ENCODE measurements around the gene FRMPD1. TPM values are rescaled to one million over a fixed set of nuclear protein-coding genes. Genes with fewer than 3 reads are reported as not detected.

FRMPD1 gene
- total and polyA plus RNA-seq, 8 donors = 0.16 to 1.5 (median 0.53) TPM

DNA sequence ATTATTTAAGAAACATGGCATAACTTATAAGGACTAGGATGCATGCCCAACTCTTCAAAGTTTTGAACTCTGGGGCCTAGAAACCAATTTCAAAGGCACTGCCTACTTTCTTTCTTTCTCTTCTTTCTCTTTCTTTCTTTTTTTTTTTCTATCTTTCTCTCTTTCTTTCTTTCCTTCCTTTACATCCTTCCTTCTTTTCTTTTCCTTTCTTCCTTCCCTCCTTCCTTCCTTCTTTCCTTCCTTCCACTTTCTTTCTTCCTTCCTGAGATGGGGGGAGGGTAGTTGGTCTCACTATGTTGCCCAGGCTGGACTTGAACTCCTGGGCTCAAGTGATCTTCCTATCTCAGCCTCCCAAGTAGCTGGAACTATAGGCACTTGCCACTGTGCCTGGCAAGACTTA is 42.5 kb upstream of the FRMPD1 start:
- DNase-seq = no peak
- ATAC-seq = no peak
- FAIRE-seq = no peak
- Histone ChIP-seq H3K36me3 (no peaks in the 10 kb centered on the region), H3K4me1 (peaks cover 0 to 4% (median 0%) of the 10 kb centered on the region in 3 donors), H3K9me3 (no peaks in the 10 kb centered on the region), H3K27me3 (no peaks in the 10 kb centered on the region), H3K4me3 (no peak overlapping the region), H3K27ac (no peak overlapping the region)
- TF ChIP-seq, protein P1, sequence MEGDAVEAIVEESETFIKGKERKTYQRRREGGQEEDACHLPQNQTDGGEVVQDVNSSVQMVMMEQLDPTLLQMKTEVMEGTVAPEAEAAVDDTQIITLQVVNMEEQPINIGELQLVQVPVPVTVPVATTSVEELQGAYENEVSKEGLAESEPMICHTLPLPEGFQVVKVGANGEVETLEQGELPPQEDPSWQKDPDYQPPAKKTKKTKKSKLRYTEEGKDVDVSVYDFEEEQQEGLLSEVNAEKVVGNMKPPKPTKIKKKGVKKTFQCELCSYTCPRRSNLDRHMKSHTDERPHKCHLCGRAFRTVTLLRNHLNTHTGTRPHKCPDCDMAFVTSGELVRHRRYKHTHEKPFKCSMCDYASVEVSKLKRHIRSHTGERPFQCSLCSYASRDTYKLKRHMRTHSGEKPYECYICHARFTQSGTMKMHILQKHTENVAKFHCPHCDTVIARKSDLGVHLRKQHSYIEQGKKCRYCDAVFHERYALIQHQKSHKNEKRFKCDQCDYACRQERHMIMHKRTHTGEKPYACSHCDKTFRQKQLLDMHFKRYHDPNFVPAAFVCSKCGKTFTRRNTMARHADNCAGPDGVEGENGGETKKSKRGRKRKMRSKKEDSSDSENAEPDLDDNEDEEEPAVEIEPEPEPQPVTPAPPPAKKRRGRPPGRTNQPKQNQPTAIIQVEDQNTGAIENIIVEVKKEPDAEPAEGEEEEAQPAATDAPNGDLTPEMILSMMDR (IDR thresholded peaks at IDR 0.05) = no peak
- intact Hi-C loops (cut with DNase I) = loop anchor here in 1 of 3 donors (10.0 kb wide), 1 partner anchor 57 kb away; no protein-coding TSS in a partner anchor

DNA sequence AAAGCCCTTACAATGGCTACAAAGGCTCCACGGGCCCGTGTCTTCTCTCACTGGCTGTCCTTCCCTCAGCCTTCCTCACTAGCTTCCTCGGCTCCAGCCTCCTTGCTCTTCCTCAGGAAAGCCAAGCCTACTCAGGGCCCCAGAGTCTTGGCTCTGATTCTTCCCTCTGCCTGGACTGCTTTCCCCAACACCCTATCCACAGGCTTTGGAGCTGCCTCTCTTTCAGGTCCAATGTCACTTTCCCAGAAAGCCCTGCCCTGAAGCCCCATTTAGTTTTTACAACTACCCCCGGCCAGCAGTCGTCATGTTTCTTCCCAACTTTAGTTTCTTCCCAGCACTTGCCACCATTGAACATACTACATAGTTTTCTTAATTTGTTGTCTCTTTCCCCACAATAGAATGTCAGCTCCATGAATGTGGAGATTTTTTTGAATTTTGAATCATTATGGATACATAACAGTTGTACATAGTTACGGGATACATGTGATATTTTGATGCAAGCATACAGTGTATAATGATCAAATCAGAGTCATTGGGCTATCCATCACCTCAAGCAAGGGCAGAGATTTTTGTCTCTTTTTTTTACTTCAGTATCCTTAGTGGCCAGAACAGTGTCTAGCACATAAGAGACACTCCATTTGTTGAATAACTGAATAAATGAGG is 40.9 kb upstream of the FRMPD1 start:
- FAIRE-seq (no peak), DNase-seq (no peak), ATAC-seq (no peak)
- Histone ChIP-seq H3K27me3 (no peaks in the 10 kb centered on the region), H3K27ac (no peak overlapping the region), H3K4me1 (no peaks in the 10 kb centered on the region), H3K4me3 (no peak overlapping the region), H3K9me3 (no peaks in the 10 kb centered on the region), H3K36me3 (no peaks in the 10 kb centered on the region)
- 59 to 76% methylated on average over 6 of the region's 6 CpGs for WGBS, 2 donors
- TF ChIP-seq, protein P1 (IDR thresholded peaks at IDR 0.05) = no peak
- intact Hi-C loops (cut with DNase I) = loop anchor here in 1 of 3 donors (10.0 kb wide), 1 partner anchor 55 kb away; no protein-coding TSS in a partner anchor

DNA sequence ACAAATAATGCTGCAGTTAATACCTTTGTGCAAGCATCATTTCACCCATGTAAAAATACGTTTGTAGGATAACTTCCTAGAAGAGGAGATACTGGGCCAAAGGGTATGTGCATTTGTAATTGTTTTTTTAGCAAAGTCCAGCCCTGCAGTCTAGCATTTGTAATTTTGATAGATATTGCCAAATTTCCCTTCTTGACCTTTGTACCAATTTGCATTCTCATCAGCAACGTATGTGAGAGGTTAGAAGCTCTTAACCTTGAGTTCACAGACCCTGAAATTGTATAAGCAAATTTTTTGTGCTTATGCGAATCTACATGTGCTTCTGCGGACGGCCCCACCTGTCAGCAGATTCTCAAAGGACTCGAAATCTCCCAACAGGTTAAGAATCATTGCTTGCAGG is 39.7 kb upstream of the FRMPD1 start:
- 63 to 68% methylated on average over 6 of the region's 6 CpGs for WGBS, 2 donors
- Histone ChIP-seq H3K4me1 (no peaks in the 10 kb centered on the region), H3K9me3 (no peaks in the 10 kb centered on the region), H3K27ac (no peak overlapping the region), H3K36me3 (no peaks in the 10 kb centered on the region), H3K27me3 (no peaks in the 10 kb centered on the region), H3K4me3 (no peak overlapping the region)
- TF ChIP-seq, protein P1 (IDR thresholded peaks at IDR 0.05) = no peak
- no peak for FAIRE-seq
- DNase-seq = no peak
- intact Hi-C loops (cut with DNase I) = no loop called here
- no peak for ATAC-seq

DNA sequence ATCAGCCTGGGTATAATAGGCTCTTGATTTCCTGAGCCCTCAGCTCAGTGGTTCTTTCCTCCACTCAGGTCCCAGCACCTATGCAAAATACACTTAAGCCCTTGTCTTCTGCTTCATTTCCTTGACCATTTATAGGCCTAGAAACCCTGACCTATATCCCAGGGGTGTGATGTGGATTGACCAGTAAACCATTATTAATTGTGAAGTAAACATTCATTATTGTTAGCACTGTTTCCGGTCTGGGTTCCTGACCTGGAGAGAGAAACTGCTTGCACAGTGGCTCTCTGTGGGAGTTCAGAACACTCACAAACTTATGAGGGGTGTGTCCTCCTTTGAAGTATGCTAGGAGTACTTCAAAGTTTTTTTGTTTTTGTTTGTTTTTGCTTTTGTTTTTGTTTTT is 38.8 kb upstream of the FRMPD1 start:
- no peaks in the 10 kb centered on the region for H3K9me3 ChIP-seq
- H3K27me3 ChIP-seq = no peaks in the 10 kb centered on the region
- no peak for DNase-seq
- TF ChIP-seq, protein P1 (IDR thresholded peaks at IDR 0.05) = no peak
- no peak overlapping the region for H3K4me3 ChIP-seq
- H3K4me1 ChIP-seq = no peaks in the 10 kb centered on the region
- FAIRE-seq = no peak
- H3K36me3 ChIP-seq = no peaks in the 10 kb centered on the region
- no peak overlapping the region for H3K27ac ChIP-seq
- WGBS, 2 donors = 74 to 78% methylated on average over 1 of the region's 1 CpG
- intact Hi-C loops (cut with DNase I) = no loop called here
- ATAC-seq = no peak

DNA sequence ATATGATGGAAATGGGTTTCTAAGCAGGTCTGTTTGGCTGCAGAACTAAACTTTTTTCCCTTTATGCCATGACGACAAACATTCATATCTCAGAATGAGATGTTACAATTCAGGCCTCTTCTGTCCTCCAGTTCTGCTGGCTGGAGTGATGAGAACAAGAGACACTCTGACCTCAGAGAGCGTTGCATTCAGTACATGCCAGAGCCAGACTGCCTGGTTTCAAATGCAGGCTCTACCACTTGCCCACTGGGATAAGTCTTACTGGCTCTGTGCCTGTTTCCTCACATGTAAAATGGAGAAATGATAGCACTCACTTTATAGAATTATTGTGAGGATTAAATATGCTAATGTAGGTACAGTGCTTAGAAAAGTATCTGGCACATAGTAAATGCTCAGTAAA is 33.6 kb upstream of the FRMPD1 start:
- no peaks in the 10 kb centered on the region for H3K36me3 ChIP-seq
- 76 to 90% methylated on average over 2 of the region's 2 CpGs for WGBS, 2 donors
- intact Hi-C loops (cut with DNase I) = no loop called here
- no peak for DNase-seq
- H3K27ac ChIP-seq = no peak overlapping the region
- no peaks in the 10 kb centered on the region for H3K27me3 ChIP-seq
- no peak for ATAC-seq
- no peaks in the 10 kb centered on the region for H3K9me3 ChIP-seq
- H3K4me3 ChIP-seq = no peak overlapping the region
- no peaks in the 10 kb centered on the region for H3K4me1 ChIP-seq
- no peak for FAIRE-seq
- TF ChIP-seq, protein P1 (IDR thresholded peaks at IDR 0.05) = no peak
